BLaER1 (cell line): Measurements from ENCODE around the gene SLC25A25.
A peak's percentile ranks its signal among the peaks of the same experiment; 100 is the strongest.

ENCODE experiments used
- H3K27ac ChIP-seq: shearing (Covaris generic); formaldehyde crosslinking; 2 replicates; pipeline ENCODE4 v1.8.1; 2022
- H3K27me3 ChIP-seq: shearing (Covaris generic); formaldehyde crosslinking; 2 replicates; pipeline ENCODE4 v1.8.1; 2022
- H3K36me3 ChIP-seq: shearing (Covaris generic); formaldehyde crosslinking; 2 replicates; pipeline ENCODE4 v1.8.1; 2022
- H3K4me1 ChIP-seq: shearing (Covaris generic); formaldehyde crosslinking; 2 replicates; pipeline ENCODE4 v1.8.1; 2022
- H3K4me2 ChIP-seq: shearing (Covaris generic); formaldehyde crosslinking; 2 replicates; pipeline ENCODE4 v1.8.1; 2022
- H3K4me3 ChIP-seq: shearing (Covaris generic); formaldehyde crosslinking; 2 replicates; pipeline ENCODE4 v1.8.1; 2022
- H3K9ac ChIP-seq: shearing (Covaris generic); formaldehyde crosslinking; 2 replicates; pipeline ENCODE4 v1.8.1; 2022
- H3K9me3 ChIP-seq: shearing (Covaris generic); formaldehyde crosslinking; 2 replicates; pipeline ENCODE4 v1.8.1; 2022
- H4K20me1 ChIP-seq: shearing (Covaris generic); formaldehyde crosslinking; 2 replicates; pipeline ENCODE4 v1.8.1; 2022
- Cebpa-rat ChIP-seq: shearing (Covaris generic); IDR thresholded peaks from 2 replicates; pipeline ENCODE4 v1.8.1; 2022

SLC25A25 gene

GRCh38 chr9:128072144-128073021 is 4.4 kb downstream of the SLC25A25 start:
- no peak for TF ChIP-seq Cebpa-rat
- H3K4me3 ChIP-seq: peak overlapping the region; percentile 49
- no peaks in the 10 kb centered on the region for H3K9me3 ChIP-seq
- peaks cover 55% of the 10 kb centered on the region for H3K4me1 ChIP-seq
- H3K4me2 ChIP-seq: peak overlapping the region; percentile 90
- H3K27ac ChIP-seq: peak overlapping the region; percentile 78
- peak overlapping the region; percentile 76 for H3K9ac ChIP-seq
- H3K36me3 ChIP-seq: peaks cover 35% of the 10 kb centered on the region
- peaks cover 24% of the 10 kb centered on the region for H4K20me1 ChIP-seq
- no peaks in the 10 kb centered on the region for H3K27me3 ChIP-seq

- H3K4me3 ChIP-seq: peak overlapping the region; percentile 49
Observed at GRCh38 chr9:128073253-128073886, 5.3 kb downstream of the SLC25A25 start.

GRCh38 chr9:128077847-128078503 is 9.9 kb downstream of the SLC25A25 start:
- no peak overlapping the region for H3K4me2 ChIP-seq
- peaks cover 63% of the 10 kb centered on the region for H4K20me1 ChIP-seq
- H3K4me1 ChIP-seq: peaks cover 51% of the 10 kb centered on the region
- H3K36me3 ChIP-seq: peaks cover 61% of the 10 kb centered on the region
- H3K27me3 ChIP-seq: no peaks in the 10 kb centered on the region
- no peak overlapping the region for H3K27ac ChIP-seq
- H3K4me3 ChIP-seq: no peak overlapping the region
- no peaks in the 10 kb centered on the region for H3K9me3 ChIP-seq
- no peak overlapping the region for H3K9ac ChIP-seq
- TF ChIP-seq Cebpa-rat: no peak

More at GRCh38 chr9:128073253-128073886, 5.3 kb downstream of the SLC25A25 start:
- peak; percentile 43; the same call in 1 of the 2 replicates for TF ChIP-seq Cebpa-rat
- H3K27ac ChIP-seq: peak overlapping the region; percentile 78
- no peaks in the 10 kb centered on the region for H3K27me3 ChIP-seq
- peak overlapping the region; percentile 90 for H3K4me2 ChIP-seq
- no peaks in the 10 kb centered on the region for H3K9me3 ChIP-seq
- peaks cover 59% of the 10 kb centered on the region for H3K4me1 ChIP-seq
- peaks cover 44% of the 10 kb centered on the region for H3K36me3 ChIP-seq
- peaks cover 32% of the 10 kb centered on the region for H4K20me1 ChIP-seq
- H3K9ac ChIP-seq: peak overlapping the region; percentile 76

- Histone ChIP-seq H3K36me3 (peaks cover 59% of the 10 kb centered on the region), H3K4me3 (no peak overlapping the region), H3K9me3 (no peaks in the 10 kb centered on the region), H3K27ac (no peak overlapping the region), H4K20me1 (peaks cover 68% of the 10 kb centered on the region), H3K27me3 (no peaks in the 10 kb centered on the region), H3K4me2 (no peak overlapping the region), H3K4me1 (peaks cover 43% of the 10 kb centered on the region), H3K9ac (no peak overlapping the region)
- TF ChIP-seq Cebpa-rat: no peak
Observed at GRCh38 chr9:128078504-128079434, 10.7 kb downstream of the SLC25A25 start.

DNA sequence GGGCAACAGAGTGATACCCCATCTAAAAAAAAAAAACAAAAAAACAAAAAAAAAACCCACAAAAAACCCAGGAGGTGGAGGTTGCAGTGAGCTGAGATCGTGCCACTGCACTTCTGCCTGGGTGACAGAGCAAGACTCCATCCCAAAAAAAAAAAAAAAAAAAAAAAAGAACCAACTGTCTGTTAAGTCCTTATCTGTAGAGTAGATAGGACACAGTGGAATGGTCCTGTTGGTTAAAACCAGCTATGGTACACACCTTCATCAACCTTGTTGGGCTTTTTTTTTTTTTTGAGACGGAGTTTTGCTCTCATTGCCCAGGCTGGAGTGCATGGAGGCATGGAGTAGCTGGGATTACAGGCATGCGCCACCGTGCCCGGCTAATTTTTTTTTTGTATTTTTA is 12.2 kb downstream of the SLC25A25 start:
- TF ChIP-seq Cebpa-rat: no peak
- H3K27ac ChIP-seq: no peak overlapping the region
- H3K27me3 ChIP-seq: no peaks in the 10 kb centered on the region
- H4K20me1 ChIP-seq: peaks cover 83% of the 10 kb centered on the region
- H3K4me2 ChIP-seq: peak overlapping the region; percentile 66; the same call in 1 of the 2 replicates
- H3K36me3 ChIP-seq: peaks cover 54% of the 10 kb centered on the region
- no peak overlapping the region for H3K9ac ChIP-seq
- no peak overlapping the region for H3K4me3 ChIP-seq
- peaks cover 34% of the 10 kb centered on the region for H3K4me1 ChIP-seq
- no peaks in the 10 kb centered on the region for H3K9me3 ChIP-seq

- Histone ChIP-seq H3K4me2 (peak overlapping the region; percentile 66), H3K4me1 (peaks cover 34% of the 10 kb centered on the region), H3K27ac (peak overlapping the region; percentile 49)
Observed at GRCh38 chr9:128081056-128081455, 13.0 kb downstream of the SLC25A25 start.

DNA sequence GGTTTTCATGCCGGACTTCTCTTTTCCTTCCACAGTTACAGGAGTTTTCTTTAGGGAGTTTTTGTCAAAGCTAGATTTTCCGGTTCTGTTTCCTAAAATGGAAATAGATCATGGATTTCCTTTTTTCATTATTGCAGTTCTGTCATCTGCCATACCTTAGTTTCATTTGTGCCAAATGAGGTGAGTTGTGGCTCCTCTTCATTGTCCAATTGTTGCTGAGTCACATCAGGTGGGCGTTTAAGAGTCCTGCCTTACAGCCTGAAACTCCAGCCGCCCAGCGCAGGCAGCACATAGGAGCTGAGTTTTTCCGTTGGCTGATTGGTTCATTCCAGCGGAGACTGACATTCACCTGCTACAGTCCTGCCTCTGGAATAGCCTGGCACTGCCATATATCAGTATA is 14.1 kb downstream of the SLC25A25 start:
- Histone ChIP-seq H3K4me2 (peak overlapping the region; percentile 66), H3K4me3 (no peak overlapping the region)

More at GRCh38 chr9:128081056-128081455, 13.0 kb downstream of the SLC25A25 start:
- peaks cover 53% of the 10 kb centered on the region for H3K36me3 ChIP-seq
- peaks cover 91% of the 10 kb centered on the region for H4K20me1 ChIP-seq
- no peak overlapping the region for H3K4me3 ChIP-seq
- no peaks in the 10 kb centered on the region for H3K9me3 ChIP-seq
- H3K9ac ChIP-seq: peak overlapping the region; percentile 45; the same call in 1 of the 2 replicates
- TF ChIP-seq Cebpa-rat: no peak
- H3K27me3 ChIP-seq: no peaks in the 10 kb centered on the region

DNA sequence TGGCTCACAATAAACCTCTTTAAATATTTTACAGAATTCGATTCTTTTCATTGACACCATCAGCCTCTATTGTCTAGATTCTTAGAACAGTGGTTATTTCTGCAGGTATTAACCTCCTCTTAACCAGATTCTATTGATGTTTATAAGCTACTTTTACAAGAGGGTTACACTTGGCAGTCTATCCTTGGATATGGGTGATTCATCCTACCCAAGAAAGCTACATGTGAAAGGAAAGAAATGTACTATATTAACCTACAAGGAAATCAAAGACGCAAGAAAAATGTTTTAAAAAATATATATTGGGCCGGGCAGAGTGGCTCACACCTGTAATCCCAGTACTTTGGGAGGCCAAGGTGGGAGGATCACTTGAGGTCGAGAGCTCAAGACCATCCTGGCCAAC is 16.7 kb downstream of the SLC25A25 start:
- H4K20me1 ChIP-seq: peaks cover 96% of the 10 kb centered on the region
- no peaks in the 10 kb centered on the region for H3K27me3 ChIP-seq

More for the DNA sequence above, 14.1 kb downstream of the SLC25A25 start:
- H4K20me1 ChIP-seq: peaks cover 96% of the 10 kb centered on the region
- H3K27ac ChIP-seq: peak overlapping the region; percentile 59
- no peaks in the 10 kb centered on the region for H3K27me3 ChIP-seq
- peaks cover 52% of the 10 kb centered on the region for H3K36me3 ChIP-seq
- H3K9me3 ChIP-seq: no peaks in the 10 kb centered on the region
- H3K9ac ChIP-seq: peak overlapping the region; percentile 45; the same call in 1 of the 2 replicates
- TF ChIP-seq Cebpa-rat: no peak
- peaks cover 35% of the 10 kb centered on the region for H3K4me1 ChIP-seq

DNA sequence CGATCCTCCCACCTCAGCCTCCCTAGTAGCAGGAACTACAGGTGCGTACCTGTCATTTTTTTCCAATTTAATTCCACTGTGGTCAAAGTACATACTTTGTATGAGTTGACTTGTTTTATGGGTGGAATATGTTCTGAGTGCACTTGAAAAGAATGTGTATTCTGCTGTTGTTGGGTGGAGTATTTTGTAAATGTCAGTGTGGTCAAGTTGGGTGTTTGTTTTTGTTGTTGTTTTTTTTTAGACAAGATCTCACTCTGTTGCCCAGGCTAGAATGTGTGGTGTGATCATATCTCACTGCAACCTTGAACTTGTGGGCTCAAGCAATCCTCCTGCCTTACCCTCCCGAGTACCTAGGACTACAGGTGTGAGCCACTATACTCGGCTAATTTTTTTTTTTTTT is 17.9 kb downstream of the SLC25A25 start:
- Histone ChIP-seq H3K36me3 (peaks cover 30% of the 10 kb centered on the region), H3K4me1 (peaks cover 52% of the 10 kb centered on the region), H3K4me2 (no peak overlapping the region), H3K9me3 (no peaks in the 10 kb centered on the region), H3K4me3 (no peak overlapping the region), H3K27me3 (no peaks in the 10 kb centered on the region), H3K9ac (no peak overlapping the region), H3K27ac (no peak overlapping the region), H4K20me1 (peaks cover 95% of the 10 kb centered on the region)
- no peak for TF ChIP-seq Cebpa-rat

More for the DNA sequence above, 16.7 kb downstream of the SLC25A25 start:
- Histone ChIP-seq H3K4me2 (no peak overlapping the region), H3K9ac (no peak overlapping the region), H3K27ac (no peak overlapping the region), H3K9me3 (no peaks in the 10 kb centered on the region), H3K4me3 (no peak overlapping the region), H3K36me3 (peaks cover 30% of the 10 kb centered on the region), H3K4me1 (peaks cover 55% of the 10 kb centered on the region)
- TF ChIP-seq Cebpa-rat: no peak
